OCI-LY1 (cell line): ENCODE data around the gene MUC3A.

Experiments
- H2AFZ ChIP-seq: fragments of 200-600 bp; sonication (generic), shearing (Covaris generic); 2 replicates; pipeline ENCODE4 v1.6.0; 2014; ENCODE audit warnings: antibody characterized with exemption, mild to moderate bottlenecking, low read length
- H3F3A ChIP-seq: fragments of 200-600 bp; sonication (generic), shearing (Covaris generic); 2 replicates; pipeline ENCODE4 v1.6.0; 2014; ENCODE audit warnings: mild to moderate bottlenecking, antibody characterized with exemption, low read length, moderate library complexity; ENCODE audit not compliant: insufficient read depth
- H3K27ac ChIP-seq: fragments of 200-600 bp; sonication (generic); 2 replicates; pipeline ENCODE4 v1.5.1; 2014; ENCODE audit warnings: low read length, mixed run types, mild to moderate bottlenecking, low read depth; ENCODE audit not compliant: poor library complexity, severe bottlenecking
- H3K27me3 ChIP-seq: fragments of 200-600 bp; sonication (generic); 2 replicates; pipeline ENCODE4 v1.6.0; 2014; ENCODE audit warnings: antibody characterized with exemption, mild to moderate bottlenecking, low read length, moderate library complexity; ENCODE audit not compliant: insufficient read depth
- H3K36me3 ChIP-seq: fragments of 200-600 bp; sonication (generic); 2 replicates; pipeline ENCODE4 v1.6.1; 2014; ENCODE audit warnings: mild to moderate bottlenecking, antibody characterized with exemption, low read length, moderate library complexity, mixed read lengths; ENCODE audit not compliant: insufficient read depth
- H3K4me1 ChIP-seq: fragments of 200-600 bp; sonication (generic); 2 replicates; pipeline ENCODE4 v1.5.1; 2014; ENCODE audit warnings: mild to moderate bottlenecking, low read length, moderate library complexity; ENCODE audit not compliant: insufficient read depth, severe bottlenecking
- H3K4me2 ChIP-seq: fragments of 200-600 bp; sonication (generic), shearing (Covaris generic); 2 replicates; pipeline ENCODE4 v1.6.1; 2014; ENCODE audit warnings: low read length
- H3K4me3 ChIP-seq: fragments of 200-600 bp; sonication (generic); 2 replicates; pipeline ENCODE4 v1.5.1; 2014; ENCODE audit warnings: low read length, low read depth, mild to moderate bottlenecking, mixed read lengths; ENCODE audit not compliant: poor library complexity, severe bottlenecking
- H3K79me2 ChIP-seq: fragments of 200-600 bp; shearing (Covaris generic); 2 replicates; pipeline ENCODE4 v1.6.1; 2016; ENCODE audit warnings: mixed run types, low read length, mixed read lengths; ENCODE audit not compliant: insufficient read depth
- H3K9ac ChIP-seq: fragments of 200-600 bp; sonication (generic), shearing (Covaris generic); 2 replicates; pipeline ENCODE4 v1.6.1; 2014; ENCODE audit warnings: mild to moderate bottlenecking, low read length, mixed read lengths
- H3K9me2 ChIP-seq: fragments of 200-600 bp; sonication (generic), shearing (Covaris generic); 2 replicates; pipeline ENCODE4 v1.6.1; 2014; ENCODE audit warnings: low read depth, mild to moderate bottlenecking, low read length, mixed read lengths
- H3K9me3 ChIP-seq: fragments of 200-600 bp; shearing (Covaris generic); 2 replicates; pipeline ENCODE4 v1.6.1; 2014; ENCODE audit warnings: low read length, mixed read lengths
- H4K20me1 ChIP-seq: fragments of 200-600 bp; sonication (generic), shearing (Covaris generic); 2 replicates; pipeline ENCODE4 v1.6.0; 2016; ENCODE audit warnings: mild to moderate bottlenecking, low read length; ENCODE audit not compliant: insufficient read depth
- CTCF ChIP-seq: fragments of 200-600 bp; sonication (generic), shearing (Covaris generic); IDR thresholded peaks from 2 replicates; pipeline ENCODE4 v1.5.1; 2017; ENCODE audit warnings: mild to moderate bottlenecking, antibody characterized with exemption, low read length, moderate library complexity, mixed read lengths
- EZH2 ChIP-seq: fragments of 200-600 bp; sonication (generic), shearing (Covaris generic); IDR thresholded peaks from 2 replicates; pipeline ENCODE4 v1.8.0; 2017; ENCODE audit warnings: borderline replicate concordance, mixed run types, mild to moderate bottlenecking, antibody characterized with exemption, low read length, moderate library complexity, mixed read lengths

The MUC3A gene

GRCh38 chr7:100952641-100953040 is 3.3 kb downstream of the MUC3A start:
- no peaks in the 10 kb centered on the region for H3K9me2 ChIP-seq
- H3K27ac ChIP-seq = no peak overlapping the region
- H3F3A ChIP-seq = no peaks in the 10 kb centered on the region
- TF ChIP-seq CTCF = no peak
- no peak for TF ChIP-seq EZH2
- H3K4me2 ChIP-seq = no peak overlapping the region
- H3K27me3 ChIP-seq = 0 out of 2 replicates have a peak, but pooled peaks cover 11% of the 10 kb centered on the region
- H3K36me3 ChIP-seq = no peaks in the 10 kb centered on the region
- no peaks in the 10 kb centered on the region for H4K20me1 ChIP-seq
- no peak overlapping the region for H2AFZ ChIP-seq
- no peaks in the 10 kb centered on the region for H3K79me2 ChIP-seq
- H3K4me1 ChIP-seq = no peaks in the 10 kb centered on the region
- no peak overlapping the region for H3K4me3 ChIP-seq
- no peak overlapping the region for H3K9ac ChIP-seq
- no peaks in the 10 kb centered on the region for H3K9me3 ChIP-seq

- TF ChIP-seq EZH2 (no peak), CTCF (no peak)
- Histone ChIP-seq H3K27ac (no peak overlapping the region), H3K9me2 (no peaks in the 10 kb centered on the region), H4K20me1 (no peaks in the 10 kb centered on the region), H3K36me3 (no peaks in the 10 kb centered on the region), H3K4me3 (no peak overlapping the region), H3K9me3 (no peaks in the 10 kb centered on the region), H2AFZ (no peak overlapping the region), H3K4me1 (no peaks in the 10 kb centered on the region), H3K4me2 (no peak overlapping the region), H3K27me3 (peaks cover 7% of the 10 kb centered on the region; the same call in 1 of the 2 replicates), H3K9ac (no peak overlapping the region), H3K79me2 (no peaks in the 10 kb centered on the region), H3F3A (no peaks in the 10 kb centered on the region)
Observed at GRCh38 chr7:100957832-100958421, 8.6 kb downstream of the MUC3A start.

GRCh38 chr7:100959894-100960293 is 10.6 kb downstream of the MUC3A start:
- no peaks in the 10 kb centered on the region for H3F3A ChIP-seq
- no peak overlapping the region for H3K4me2 ChIP-seq
- H3K9me2 ChIP-seq = no peaks in the 10 kb centered on the region
- no peaks in the 10 kb centered on the region for H3K36me3 ChIP-seq
- H2AFZ ChIP-seq = no peak overlapping the region
- no peak overlapping the region for H3K27ac ChIP-seq
- H3K4me3 ChIP-seq = no peak overlapping the region
- H3K9me3 ChIP-seq = no peaks in the 10 kb centered on the region
- H4K20me1 ChIP-seq = no peaks in the 10 kb centered on the region
- TF ChIP-seq EZH2 (no peak), CTCF (no peak)
- no peaks in the 10 kb centered on the region for H3K4me1 ChIP-seq
- H3K27me3 ChIP-seq = peaks cover 7% of the 10 kb centered on the region; the same call in 1 of the 2 replicates
- H3K79me2 ChIP-seq = no peaks in the 10 kb centered on the region
- no peak overlapping the region for H3K9ac ChIP-seq
